IgD-negative memory B cell (primary cell): ENCODE data around the gene RNF144B. TPM values are rescaled to one million over a fixed set of nuclear protein-coding genes. Genes with fewer than 3 reads are reported as not detected.
"Not testable (repeated sequence)": the region's sequence is repeated elsewhere in the genome, so short reads cannot be mapped to it uniquely, and the experiment has no call there.

Experiments
- H3K27ac Mint-ChIP-seq, 3 donors: one replicate each; pipeline ENCODE4 v1.8.0; 2020 to 2022; ENCODE audit warnings: mild to moderate bottlenecking in 3 of 3, mixed read lengths in 3 of 3, moderate library complexity in 1 of 3
- H3K27me3 Mint-ChIP-seq: one replicate; pipeline ENCODE4 v1.8.0; 2021; ENCODE audit warnings: mixed read lengths
- H3K36me3 Mint-ChIP-seq: one replicate; pipeline ENCODE4 v1.8.0; 2020; ENCODE audit warnings: mild to moderate bottlenecking, mixed read lengths
- H3K4me1 Mint-ChIP-seq, 3 donors: one replicate each; pipeline ENCODE4 v1.8.0; 2020 to 2022; ENCODE audit warnings: mixed read lengths in 3 of 3, mild to moderate bottlenecking in 1 of 3
- H3K4me3 Mint-ChIP-seq, 4 donors: one replicate each; pipeline ENCODE4 v1.8.0; 2020 to 2022; ENCODE audit warnings: mild to moderate bottlenecking in 4 of 4, mixed read lengths in 4 of 4, moderate library complexity in 3 of 4
- H3K9me3 Mint-ChIP-seq, 3 donors: one replicate each; pipeline ENCODE4 v1.8.0; 2020 to 2021; ENCODE audit warnings: mixed read lengths in 3 of 3, mild to moderate bottlenecking in 1 of 3
- polyA plus RNA-seq: library from polyadenylated mRNA; unstranded; fragments of 300-500 nt; fragmentation: Illumina TruSeq; gene quantifications from one replicate; pipeline ENCODE4 v1.2.3, GENCODE V29; 2021

Gene RNF144B
- polyA plus RNA-seq, 1 donor from 2014 or later, result 6.2 TPM

GRCh38 chr6:18360188-18360587 is 27.0 kb upstream of the RNF144B start:
- Mint-ChIP-seq H3K36me3 (no peaks in the 10 kb centered on the region), H3K4me3 (peak overlapping the region in 2 of 4 donors; percentile 58 to 74), H3K27ac (no peak overlapping the region), H3K9me3 (peaks cover 0 to 3% (median 2%) of the 10 kb centered on the region in 3 donors), H3K4me1 (peaks cover 22 to 29% (median 25%) of the 10 kb centered on the region in 3 donors), H3K27me3 (no peaks in the 10 kb centered on the region)

- Mint-ChIP-seq H3K27me3 (no peaks in the 10 kb centered on the region), H3K9me3 (peaks cover 0 to 8% (median 2%) of the 10 kb centered on the region in 3 donors), H3K4me3 (peak overlapping the region in 1 of 4 donors; percentile 53), H3K27ac (no peak overlapping the region), H3K4me1 (peaks cover 22 to 29% (median 25%) of the 10 kb centered on the region in 3 donors), H3K36me3 (no peaks in the 10 kb centered on the region)
These were observed 25.0 kb upstream of the RNF144B start for GRCh38 chr6:18362058-18362561.

GRCh38 chr6:18363746-18364145 is 23.4 kb upstream of the RNF144B start:
- H3K36me3 Mint-ChIP-seq, result no peaks in the 10 kb centered on the region

GRCh38 chr6:18364561-18364960 is 22.6 kb upstream of the RNF144B start:
- H3K27ac Mint-ChIP-seq, H3K4me3 Mint-ChIP-seq, H3K9me3 Mint-ChIP-seq, H3K36me3 Mint-ChIP-seq, H3K27me3 Mint-ChIP-seq: not testable (repeated sequence)
- peaks cover 19 to 26% (median 22%) of the 10 kb centered on the region in 3 donors for H3K4me1 Mint-ChIP-seq

More at GRCh38 chr6:18363746-18364145, 23.4 kb upstream of the RNF144B start:
- Mint-ChIP-seq H3K27me3 (no peaks in the 10 kb centered on the region), H3K9me3 (peaks cover 0 to 6% (median 0%) of the 10 kb centered on the region in 3 donors), H3K4me1 (peaks cover 22 to 29% (median 25%) of the 10 kb centered on the region in 3 donors), H3K4me3 (no peak overlapping the region), H3K27ac (no peak overlapping the region)

GRCh38 chr6:18367371-18367770 is 19.8 kb upstream of the RNF144B start:
- peaks cover 0 to 6% (median 0%) of the 10 kb centered on the region in 3 donors for H3K9me3 Mint-ChIP-seq
- H3K4me1 Mint-ChIP-seq, result peaks cover 2 to 5% (median 3%) of the 10 kb centered on the region in 3 donors
- no peak overlapping the region for H3K27ac Mint-ChIP-seq

GRCh38 chr6:18368277-18369105 is 18.7 kb upstream of the RNF144B start:
- Mint-ChIP-seq H3K4me1 (no peaks in the 10 kb centered on the region), H3K27me3 (no peaks in the 10 kb centered on the region), H3K36me3 (no peaks in the 10 kb centered on the region), H3K4me3 (no peak overlapping the region), H3K9me3 (peaks cover 0 to 6% (median 0%) of the 10 kb centered on the region in 3 donors), H3K27ac (no peak overlapping the region)

More at GRCh38 chr6:18367371-18367770, 19.8 kb upstream of the RNF144B start:
- Mint-ChIP-seq H3K36me3 (no peaks in the 10 kb centered on the region), H3K27me3 (no peaks in the 10 kb centered on the region), H3K4me3 (no peak overlapping the region)

GRCh38 chr6:18371010-18371409 is 16.1 kb upstream of the RNF144B start:
- H3K27me3 Mint-ChIP-seq, result no peaks in the 10 kb centered on the region
- H3K36me3 Mint-ChIP-seq, result peaks cover 1% of the 10 kb centered on the region
- H3K4me3 Mint-ChIP-seq, result no peak overlapping the region
- H3K27ac Mint-ChIP-seq, result no peak overlapping the region
- no peaks in the 10 kb centered on the region for H3K4me1 Mint-ChIP-seq
- no peaks in the 10 kb centered on the region for H3K9me3 Mint-ChIP-seq

- H3K27ac Mint-ChIP-seq, result no peak overlapping the region
- H3K4me3 Mint-ChIP-seq, result no peak overlapping the region
- no peaks in the 10 kb centered on the region for H3K4me1 Mint-ChIP-seq
- H3K27me3 Mint-ChIP-seq, result no peaks in the 10 kb centered on the region
- H3K9me3 Mint-ChIP-seq, result no peaks in the 10 kb centered on the region
- H3K36me3 Mint-ChIP-seq, result peaks cover 1% of the 10 kb centered on the region
These were observed 15.5 kb upstream of the RNF144B start for GRCh38 chr6:18371656-18372055.

- no peak overlapping the region for H3K27ac Mint-ChIP-seq
- peak overlapping the region in 1 of 4 donors; percentile 42 for H3K4me3 Mint-ChIP-seq
- H3K9me3 Mint-ChIP-seq, result no peaks in the 10 kb centered on the region
These were observed 6.9 kb upstream of the RNF144B start for GRCh38 chr6:18380158-18380836.

GRCh38 chr6:18380851-18381250 is 6.3 kb upstream of the RNF144B start:
- Mint-ChIP-seq H3K27me3 (peaks cover 1% of the 10 kb centered on the region), H3K4me3 (peak overlapping the region in 2 of 4 donors; percentile 77 to 83), H3K4me1 (peaks cover 13 to 17% (median 13%) of the 10 kb centered on the region in 3 donors), H3K9me3 (no peaks in the 10 kb centered on the region), H3K27ac (no peak overlapping the region), H3K36me3 (peaks cover 2% of the 10 kb centered on the region)

More at GRCh38 chr6:18380158-18380836, 6.9 kb upstream of the RNF144B start:
- peaks cover 1% of the 10 kb centered on the region for H3K27me3 Mint-ChIP-seq
- H3K36me3 Mint-ChIP-seq, result peaks cover 3% of the 10 kb centered on the region
- H3K4me1 Mint-ChIP-seq, result peaks cover 13 to 17% (median 13%) of the 10 kb centered on the region in 3 donors

- Mint-ChIP-seq H3K27me3 (peaks cover 1% of the 10 kb centered on the region), H3K4me1 (peaks cover 21 to 37% (median 26%) of the 10 kb centered on the region in 3 donors), H3K9me3 (no peaks in the 10 kb centered on the region), H3K27ac (no peak overlapping the region), H3K4me3 (no peak overlapping the region), H3K36me3 (peaks cover 2% of the 10 kb centered on the region)
These were observed 3.7 kb upstream of the RNF144B start for GRCh38 chr6:18383441-18383840.

- H3K4me1 Mint-ChIP-seq, result peaks cover 22 to 41% (median 38%) of the 10 kb centered on the region in 3 donors
- H3K36me3 Mint-ChIP-seq, result no peaks in the 10 kb centered on the region
- peak overlapping the region in 1 of 4 donors; percentile 68 for H3K4me3 Mint-ChIP-seq
- H3K27ac Mint-ChIP-seq, result no peak overlapping the region
- peaks cover 1% of the 10 kb centered on the region for H3K27me3 Mint-ChIP-seq
- no peaks in the 10 kb centered on the region for H3K9me3 Mint-ChIP-seq
These were observed 2.5 kb upstream of the RNF144B start for GRCh38 chr6:18384621-18385020.

GRCh38 chr6:18386298-18386976 is 713 bp upstream of the RNF144B start:
- no peaks in the 10 kb centered on the region for H3K27me3 Mint-ChIP-seq
- peaks cover 2% of the 10 kb centered on the region for H3K36me3 Mint-ChIP-seq
- H3K27ac Mint-ChIP-seq, result peak overlapping the region in 2 of 3 donors; percentile 80 to 84
- H3K4me1 Mint-ChIP-seq, result peaks cover 31 to 42% (median 37%) of the 10 kb centered on the region in 3 donors
- no peaks in the 10 kb centered on the region for H3K9me3 Mint-ChIP-seq
- peak overlapping the region; percentile 99 to 100 (median 99) for H3K4me3 Mint-ChIP-seq

GRCh38 chr6:18388271-18388670 is 1.1 kb downstream of the RNF144B start:
- peaks cover 33 to 45% (median 39%) of the 10 kb centered on the region in 3 donors for H3K4me1 Mint-ChIP-seq
- H3K27me3 Mint-ChIP-seq, result no peaks in the 10 kb centered on the region
- H3K36me3 Mint-ChIP-seq, result peaks cover 2% of the 10 kb centered on the region
- H3K9me3 Mint-ChIP-seq, result no peaks in the 10 kb centered on the region
- H3K27ac Mint-ChIP-seq, result peak overlapping the region in 2 of 3 donors; percentile 6 to 31
- peak overlapping the region; percentile 99 to 100 (median 99) for H3K4me3 Mint-ChIP-seq
